Stomach (tissue), 9 donors: ENCODE measurements around the gene STX4. TPM values are rescaled to one million over a fixed set of nuclear protein-coding genes. Genes with fewer than 3 reads are reported as not detected.

Experiments
- DNase-seq, 2 donors: peaks; one replicate each; pipeline versions ENCODE4 v3.0.0 to v3.0.0-alpha.2; 2013 to 2019
- H3K27ac ChIP-seq, 5 donors: fragments of 200-600 bp in 4 of 5; sonication (generic) in 4 of 5; one replicate each; pipeline ENCODE4 v1.5.1; 2013 to 2019; ENCODE audit warnings: mild to moderate bottlenecking in 1 of 5, moderate library complexity in 1 of 5
- H3K27me3 ChIP-seq, 3 donors: fragments of 200-600 bp; sonication (generic); one replicate each; pipeline ENCODE4 v1.5.1; 2017 to 2019; ENCODE audit warnings: mixed run types in 1 of 3
- H3K36me3 ChIP-seq, 4 donors: fragments of 200-600 bp; sonication (generic); 1 replicate in 3 of 4; 2 replicates in 1 of 4; pipeline ENCODE4 v1.5.1; 2016 to 2019
- H3K4me1 ChIP-seq, 4 donors: fragments of 200-600 bp; sonication (generic); one replicate each; pipeline ENCODE4 v1.5.1; 2016 to 2019
- H3K4me3 ChIP-seq, 4 donors: fragments of 200-600 bp; sonication (generic) in 3 of 4; one replicate each; pipeline ENCODE4 v1.5.1; 2016 to 2019; ENCODE audit warnings: mild to moderate bottlenecking in 1 of 4
- H3K9me3 ChIP-seq, 4 donors: fragments of 200-600 bp; sonication (generic); one replicate each; pipeline ENCODE4 v1.5.1; 2016 to 2019
- EP300 ChIP-seq: sonication (generic); formaldehyde crosslinking; IDR thresholded peaks from one replicate; pipeline ENCODE4 v1.6.1; 2017; ENCODE audit warnings: antibody characterized with exemption
- POLR2A ChIP-seq, 4 donors: fragments of 450-650 bp; IDR thresholded peaks; one replicate each; pipeline ENCODE4 v1.6.1; 2016; ENCODE audit warnings: antibody characterized with exemption in 4 of 4, control low read depth in 2 of 4, mild to moderate bottlenecking in 1 of 4, moderate library complexity in 1 of 4
- POLR2AphosphoS5 ChIP-seq, 3 donors: sonication (generic); formaldehyde crosslinking; IDR thresholded peaks; one replicate each; pipeline ENCODE4 v1.6.1; 2016; ENCODE audit warnings: antibody characterized with exemption in 3 of 3
- WGBS, 5 donors: extraction: QIAGEN DNeasy Blood & Tissue Kit in 3 of 5; methylation state at CpG; one replicate each; pipeline versions ENCODE4 v1.1.5 to v1.1.7; 2013 to 2018; 5-methylcytosine and 5-hydroxymethylcytosine counted together
- intact Hi-C: fragments of 100-400 bp; cut with DNase I; formaldehyde crosslinking; loops from one replicate; pipeline ENCODE4 v1.15.1; 2023; ENCODE audit warnings: low total_unique reads
- polyA plus RNA-seq, 3 donors: library from polyadenylated mRNA; stranded (reverse); fragments of 200-250 nt; gene quantifications; one replicate each; pipeline ENCODE4 v1.2.3, GENCODE V29; 2013
- total RNA-seq, 5 donors: library from RNA; depleted of rRNA; stranded (reverse); fragments of >200 nt; gene quantifications; one replicate each; pipeline versions ENCODE4 v1.1.0 to v1.2.3, GENCODE V29; 2014 to 2016
- TF ChIP-seq, protein P1 (sequence below), 7 experiments: fragments of 450-650 bp in 4 of 7; fragments of 200-600 bp in 3 of 7; sonication (generic) in 3 of 7; IDR thresholded peaks; one replicate each; pipeline ENCODE4 v1.5.1; 2016 to 2019; ENCODE audit warnings: antibody characterized with exemption in 7 of 7, control low read depth in 2 of 7, mild to moderate bottlenecking in 1 of 7
- donor health status: healthy with polysubstance abuse.
- donor health status: Bipolar disorder and iron deficiency.
- donor health status: healthy.

STX4 gene
- total and polyA plus RNA-seq, 8 donors: 13.8 to 254 (median 60.2) TPM

DNA sequence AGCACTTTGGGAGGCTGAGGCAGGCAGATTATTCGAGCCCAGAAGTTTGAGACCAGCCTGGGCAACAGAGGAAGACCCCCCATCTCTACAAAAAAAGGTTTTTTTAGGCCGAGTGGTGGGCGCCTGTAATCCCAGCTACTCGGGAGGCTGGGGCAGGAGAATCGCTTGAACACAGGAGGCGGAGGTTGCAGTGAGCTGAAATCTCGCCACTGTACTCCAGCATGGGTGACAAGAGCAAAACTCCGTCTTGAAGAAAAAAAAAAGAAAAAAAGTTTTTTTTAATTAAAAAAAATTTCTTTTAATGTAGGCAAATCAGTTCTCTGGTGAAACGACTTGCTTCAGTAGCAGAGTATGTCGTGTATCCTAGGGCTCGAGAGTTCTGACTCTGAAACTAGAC is 37.4 kb upstream of the STX4 start:
- no peaks in the 10 kb centered on the region for H3K9me3 ChIP-seq
- peaks cover 14 to 19% (median 16%) of the 10 kb centered on the region in 4 donors for H3K4me1 ChIP-seq
- H3K27me3 ChIP-seq: peaks cover 0 to 12% (median 5%) of the 10 kb centered on the region in 3 donors
- H3K36me3 ChIP-seq: no peaks in the 10 kb centered on the region
- TF ChIP-seq POLR2AphosphoS5 (IDR thresholded peaks at IDR 0.05) (no peak), POLR2A (IDR thresholded peaks at IDR 0.05) (no peak), EP300 (no peak)
- TF ChIP-seq, protein P1, sequence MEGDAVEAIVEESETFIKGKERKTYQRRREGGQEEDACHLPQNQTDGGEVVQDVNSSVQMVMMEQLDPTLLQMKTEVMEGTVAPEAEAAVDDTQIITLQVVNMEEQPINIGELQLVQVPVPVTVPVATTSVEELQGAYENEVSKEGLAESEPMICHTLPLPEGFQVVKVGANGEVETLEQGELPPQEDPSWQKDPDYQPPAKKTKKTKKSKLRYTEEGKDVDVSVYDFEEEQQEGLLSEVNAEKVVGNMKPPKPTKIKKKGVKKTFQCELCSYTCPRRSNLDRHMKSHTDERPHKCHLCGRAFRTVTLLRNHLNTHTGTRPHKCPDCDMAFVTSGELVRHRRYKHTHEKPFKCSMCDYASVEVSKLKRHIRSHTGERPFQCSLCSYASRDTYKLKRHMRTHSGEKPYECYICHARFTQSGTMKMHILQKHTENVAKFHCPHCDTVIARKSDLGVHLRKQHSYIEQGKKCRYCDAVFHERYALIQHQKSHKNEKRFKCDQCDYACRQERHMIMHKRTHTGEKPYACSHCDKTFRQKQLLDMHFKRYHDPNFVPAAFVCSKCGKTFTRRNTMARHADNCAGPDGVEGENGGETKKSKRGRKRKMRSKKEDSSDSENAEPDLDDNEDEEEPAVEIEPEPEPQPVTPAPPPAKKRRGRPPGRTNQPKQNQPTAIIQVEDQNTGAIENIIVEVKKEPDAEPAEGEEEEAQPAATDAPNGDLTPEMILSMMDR (IDR thresholded peaks at IDR 0.05): no peak
- WGBS, 5 donors: 78 to 84% (median 80%) methylated on average over 11 of the region's 11 CpGs
- H3K4me3 ChIP-seq: no peak overlapping the region
- no peak for DNase-seq
- intact Hi-C loops: no loop called here
- H3K27ac ChIP-seq: peak overlapping the region in 4 of 5 donors; percentile 73 to 82 (median 80)

DNA sequence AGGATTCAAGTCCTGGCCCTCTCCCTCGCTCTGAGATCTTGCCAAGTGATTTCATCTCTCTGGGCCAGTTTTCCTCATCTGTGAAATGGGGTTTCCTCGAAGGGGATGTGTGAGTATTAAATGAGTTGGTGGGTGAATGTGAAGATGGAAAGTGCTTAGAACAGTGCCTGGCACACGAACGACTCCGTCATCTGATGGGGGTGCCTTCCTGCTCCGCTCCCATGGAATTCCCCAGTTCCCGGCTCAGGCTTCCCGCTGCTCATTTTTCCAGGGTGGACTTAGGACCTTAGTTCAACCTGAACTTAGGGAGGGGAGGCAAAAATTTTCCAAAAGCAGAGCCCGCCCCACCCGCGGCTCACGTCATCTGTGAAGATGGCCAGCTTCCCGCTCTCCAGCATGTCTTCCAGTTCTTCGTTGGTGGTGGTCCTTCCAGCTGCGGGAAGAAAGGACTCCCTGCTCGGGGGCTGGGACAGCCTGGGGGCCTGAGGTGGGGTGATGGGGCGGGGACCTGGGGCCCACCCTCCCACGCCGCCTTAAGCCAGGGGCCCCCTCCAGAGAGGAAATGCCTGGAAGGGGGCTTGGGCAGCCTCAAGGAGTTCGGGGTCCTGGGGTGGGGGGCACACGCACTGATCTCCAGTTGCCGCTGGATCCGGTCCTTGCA is 36.9 kb upstream of the STX4 start:
- Histone ChIP-seq H3K27me3 (peaks cover 0 to 16% (median 5%) of the 10 kb centered on the region in 3 donors), H3K4me3 (peak overlapping the region; percentile 46 to 59 (median 52)), H3K4me1 (peaks cover 14 to 19% (median 16%) of the 10 kb centered on the region in 4 donors), H3K27ac (peak overlapping the region; percentile 32 to 82 (median 77)), H3K36me3 (no peaks in the 10 kb centered on the region), H3K9me3 (no peaks in the 10 kb centered on the region)
- peak in 1 of 2 donors; percentile 65 for DNase-seq
- no peak for TF ChIP-seq EP300
- WGBS, 5 donors: 18 to 28% (median 20%) methylated on average over 10 to 23 of the region's 23 CpGs
- intact Hi-C loops: no loop called here

- TF ChIP-seq POLR2AphosphoS5 (IDR thresholded peaks at IDR 0.05) (peak in 2 of 3 donors; percentile 48 to 68), EP300 (no peak)
Measured at GRCh38 chr16:30996985-30997724, 36.2 kb upstream of the STX4 start.

DNA sequence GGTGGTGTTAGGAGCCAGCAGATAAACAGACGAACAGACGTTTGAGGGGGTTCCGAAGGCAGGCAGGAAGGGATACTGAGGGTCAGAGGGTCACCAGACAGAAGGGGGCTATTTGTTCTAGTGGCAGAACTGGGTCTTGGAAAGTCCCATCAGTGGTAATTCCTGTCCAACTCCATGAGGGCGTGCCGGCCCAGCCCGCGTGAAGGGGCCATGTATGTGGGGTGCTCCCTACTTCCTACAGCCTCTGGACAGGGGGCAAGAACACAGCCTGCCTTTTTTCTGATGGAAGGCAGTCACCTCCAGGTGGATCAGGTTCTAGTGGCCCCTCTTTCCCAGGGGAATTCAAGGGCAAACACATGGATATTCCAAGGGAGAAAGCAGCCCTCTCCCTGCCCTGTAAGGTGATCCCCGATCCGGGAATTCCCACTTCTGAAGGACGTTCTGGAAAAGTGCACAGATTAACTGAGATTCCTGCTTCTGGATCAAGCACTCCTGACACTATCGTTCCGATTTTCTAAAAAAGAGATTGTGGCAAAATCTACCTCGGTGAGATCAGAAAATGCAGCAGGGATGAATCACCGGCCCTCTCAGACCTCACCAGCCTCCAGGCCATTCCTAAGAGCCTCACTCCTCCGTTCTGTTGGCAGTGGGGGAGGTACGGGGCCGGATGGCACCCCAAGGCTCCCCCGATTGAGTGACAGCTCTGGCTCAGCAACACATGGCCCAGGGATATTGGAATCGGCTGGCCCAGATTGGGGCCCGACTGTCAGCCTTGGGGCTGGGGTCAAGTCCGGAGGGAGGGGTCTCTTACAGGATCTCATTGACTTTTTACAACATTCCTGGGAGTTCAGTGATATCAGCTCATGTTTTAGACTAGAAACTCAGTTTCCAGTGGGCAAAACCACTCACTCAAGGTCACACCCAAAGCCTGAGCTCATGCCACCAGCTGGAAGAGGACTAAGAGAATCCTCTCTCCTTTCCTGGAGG is 35.3 kb upstream of the STX4 start:
- intact Hi-C loops: no loop called here
- WGBS, 5 donors: 60 to 73% (median 63%) methylated on average over 14 to 21 of the region's 21 CpGs
- H3K9me3 ChIP-seq: no peaks in the 10 kb centered on the region
- H3K4me1 ChIP-seq: peaks cover 14 to 19% (median 16%) of the 10 kb centered on the region in 4 donors
- peak overlapping the region in 4 of 5 donors; percentile 73 to 82 (median 80) for H3K27ac ChIP-seq
- DNase-seq: no peak
- H3K27me3 ChIP-seq: peaks cover 0 to 27% (median 5%) of the 10 kb centered on the region in 3 donors
- TF ChIP-seq POLR2A (IDR thresholded peaks at IDR 0.05): no peak
- no peak for TF ChIP-seq POLR2AphosphoS5 (IDR thresholded peaks at IDR 0.05)
- no peak for TF ChIP-seq EP300
- TF ChIP-seq, protein P1 (IDR thresholded peaks at IDR 0.05): no peak
- H3K4me3 ChIP-seq: peak overlapping the region; percentile 46 to 59 (median 52)
- H3K36me3 ChIP-seq: no peaks in the 10 kb centered on the region

More at GRCh38 chr16:30996985-30997724, 36.2 kb upstream of the STX4 start:
- Histone ChIP-seq H3K4me1 (peaks cover 14 to 19% (median 16%) of the 10 kb centered on the region in 4 donors), H3K36me3 (no peaks in the 10 kb centered on the region), H3K9me3 (no peaks in the 10 kb centered on the region), H3K4me3 (peak overlapping the region; percentile 46 to 59 (median 52)), H3K27ac (peak overlapping the region; percentile 32 to 82 (median 77)), H3K27me3 (peaks cover 0 to 23% (median 5%) of the 10 kb centered on the region in 3 donors)
- 0 to 3% (median 2%) methylated on average over 17 to 60 of the region's 60 CpGs for WGBS, 5 donors
- intact Hi-C loops: no loop called here
- peak; percentile 83 to 86 for DNase-seq
